ENCODE data around the gene BCAS3. TPM values are rescaled to one million over a fixed set of nuclear protein-coding genes. Genes with fewer than 3 reads are reported as not detected.

Gene BCAS3
- total RNA-seq, 2 experiments from 2014 or later = 13.4 to 14.5 TPM

DNA sequence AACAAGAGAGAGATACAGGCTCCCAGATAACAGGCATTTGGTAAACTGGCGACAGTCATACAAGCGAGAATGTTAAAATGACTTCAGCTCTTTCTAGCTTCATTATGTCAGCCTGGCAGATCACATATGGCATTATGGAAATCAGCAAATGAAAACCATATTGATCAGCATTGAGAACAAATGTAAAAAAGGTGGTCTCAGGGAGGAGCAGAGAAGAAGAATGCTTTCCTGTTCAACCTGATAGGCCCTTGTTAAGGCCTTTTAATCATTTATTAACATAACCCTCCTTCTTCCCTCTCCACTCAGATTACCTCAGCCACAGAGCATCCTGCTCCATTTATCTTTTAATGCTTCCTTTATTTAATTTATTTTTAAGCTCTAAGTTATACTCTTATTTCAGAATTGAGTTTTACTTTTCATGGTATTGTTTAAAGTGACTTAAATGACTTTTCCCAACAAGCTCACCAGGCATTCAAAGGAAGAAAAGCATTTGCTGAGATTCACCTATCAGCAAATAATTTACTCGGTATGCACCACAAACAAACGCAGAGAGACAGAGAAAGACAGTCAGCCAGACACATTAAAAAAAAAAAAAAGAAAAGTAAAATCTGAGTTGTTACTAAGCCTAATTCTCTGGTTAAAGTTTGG lies 478.1 kb downstream of the BCAS3 start:
- BruUV-seq (replicated peaks) = no TSS peak

DNA sequence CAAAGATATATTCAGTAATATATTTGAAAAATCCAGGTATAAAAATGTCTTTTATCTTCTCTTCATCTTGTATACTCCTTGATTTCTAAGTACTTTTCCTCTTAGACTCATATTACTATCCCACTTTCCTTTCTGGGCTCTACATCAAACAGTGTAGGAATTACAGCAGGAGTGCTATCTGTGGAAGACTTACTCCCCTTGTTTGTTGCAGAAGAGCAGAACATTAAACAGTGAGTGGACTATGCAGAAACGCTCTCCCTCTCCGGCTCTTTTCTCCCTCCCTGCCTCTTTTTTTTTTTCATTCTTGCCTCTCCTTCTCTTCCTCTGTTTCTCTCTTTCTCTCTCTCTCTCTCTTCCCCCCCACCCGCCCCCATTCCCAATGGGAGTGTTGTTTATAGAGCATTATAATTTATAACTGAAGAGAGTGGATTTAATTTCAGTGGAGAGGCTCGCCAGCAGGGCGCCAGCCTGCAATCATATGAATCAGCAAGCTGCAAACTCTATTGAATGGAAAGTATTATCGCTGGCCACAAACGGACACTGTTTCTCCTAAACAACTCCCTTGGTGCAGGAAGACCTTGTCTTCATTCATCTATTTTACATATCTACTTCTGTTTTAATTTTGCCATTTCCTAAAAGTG lies 479.7 kb downstream of the BCAS3 start:
- BruUV-seq (replicated peaks) = no TSS peak
- CTCF ChIA-PET (ENCODE audit: unreplicated experiment) = no interaction called here

More for the DNA sequence above, 478.1 kb downstream of the BCAS3 start:
- DNase-seq (ENCODE audit: low spot score) = no peak
- no peak overlapping the region for H2AFZ ChIP-seq (ENCODE audit: low read length)
- no peaks in the 10 kb centered on the region for H3K4me1 ChIP-seq (ENCODE audit: insufficient read depth, low read length, poor library complexity, severe bottlenecking)
- intact Hi-C loops (cut with micrococcal nuclease; ENCODE audit: unreplicated experiment) = no loop called here
- H3K4me3 ChIP-seq (ENCODE audit: low read depth, low read length, poor library complexity, severe bottlenecking) = no peak overlapping the region
- H3K9me3 ChIP-seq (ENCODE audit: low read length) = no peaks in the 10 kb centered on the region
- no peaks in the 10 kb centered on the region for H3K79me2 ChIP-seq (ENCODE audit: insufficient read depth, low read depth, low read length)
- no peaks in the 10 kb centered on the region for H3K9me2 ChIP-seq (ENCODE audit: insufficient read depth, low read length)
- CTCF ChIA-PET (ENCODE audit: unreplicated experiment) = no interaction called here
- TF ChIP-seq EZH2phosphoT487 (IDR thresholded peaks at IDR 0.05; ENCODE audit: borderline replicate concordance, low read depth, low read length) = no peak
- TF ChIP-seq, protein P1, sequence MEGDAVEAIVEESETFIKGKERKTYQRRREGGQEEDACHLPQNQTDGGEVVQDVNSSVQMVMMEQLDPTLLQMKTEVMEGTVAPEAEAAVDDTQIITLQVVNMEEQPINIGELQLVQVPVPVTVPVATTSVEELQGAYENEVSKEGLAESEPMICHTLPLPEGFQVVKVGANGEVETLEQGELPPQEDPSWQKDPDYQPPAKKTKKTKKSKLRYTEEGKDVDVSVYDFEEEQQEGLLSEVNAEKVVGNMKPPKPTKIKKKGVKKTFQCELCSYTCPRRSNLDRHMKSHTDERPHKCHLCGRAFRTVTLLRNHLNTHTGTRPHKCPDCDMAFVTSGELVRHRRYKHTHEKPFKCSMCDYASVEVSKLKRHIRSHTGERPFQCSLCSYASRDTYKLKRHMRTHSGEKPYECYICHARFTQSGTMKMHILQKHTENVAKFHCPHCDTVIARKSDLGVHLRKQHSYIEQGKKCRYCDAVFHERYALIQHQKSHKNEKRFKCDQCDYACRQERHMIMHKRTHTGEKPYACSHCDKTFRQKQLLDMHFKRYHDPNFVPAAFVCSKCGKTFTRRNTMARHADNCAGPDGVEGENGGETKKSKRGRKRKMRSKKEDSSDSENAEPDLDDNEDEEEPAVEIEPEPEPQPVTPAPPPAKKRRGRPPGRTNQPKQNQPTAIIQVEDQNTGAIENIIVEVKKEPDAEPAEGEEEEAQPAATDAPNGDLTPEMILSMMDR (conservative IDR thresholded peaks at IDR 0.05; ENCODE audit: low read length) = no peak
- H3K4me2 ChIP-seq (ENCODE audit: low read length) = no peak overlapping the region
- no peaks in the 10 kb centered on the region for H4K20me1 ChIP-seq (ENCODE audit: insufficient read depth, low read length)
- H3K36me3 ChIP-seq (ENCODE audit: insufficient read depth, low read length) = no peaks in the 10 kb centered on the region
- POLR2A ChIA-PET = interaction anchor here (0.7 kb wide), 1 partner anchor 314 kb away, joined by 3 read pairs; no protein-coding TSS in a partner anchor
- no peak overlapping the region for H3K27ac ChIP-seq (ENCODE audit: low read depth, low read length, poor library complexity, severe bottlenecking)

More for the DNA sequence above, 479.7 kb downstream of the BCAS3 start:
- Histone ChIP-seq H3K4me2 (ENCODE audit: low read length) (no peak overlapping the region), H3K9me3 (ENCODE audit: low read length) (no peaks in the 10 kb centered on the region), H3K4me3 (ENCODE audit: low read depth, low read length, poor library complexity, severe bottlenecking) (no peak overlapping the region), H3K79me2 (ENCODE audit: insufficient read depth, low read depth, low read length) (no peaks in the 10 kb centered on the region), H2AFZ (ENCODE audit: low read length) (no peak overlapping the region), H3K9me2 (ENCODE audit: insufficient read depth, low read length) (no peaks in the 10 kb centered on the region), H3K36me3 (ENCODE audit: insufficient read depth, low read length) (no peaks in the 10 kb centered on the region), H3K4me1 (ENCODE audit: insufficient read depth, low read length, poor library complexity, severe bottlenecking) (no peaks in the 10 kb centered on the region), H4K20me1 (ENCODE audit: insufficient read depth, low read length) (no peaks in the 10 kb centered on the region), H3K27ac (ENCODE audit: low read depth, low read length, poor library complexity, severe bottlenecking) (no peak overlapping the region)
- POLR2A ChIA-PET = interaction anchor here (0.7 to 0.8 kb wide), 2 partner anchors 11 to 61 kb away, joined by 3 read pairs; no protein-coding TSS in a partner anchor
- intact Hi-C loops (cut with micrococcal nuclease; ENCODE audit: unreplicated experiment) = no loop called here
- TF ChIP-seq, protein P1 (conservative IDR thresholded peaks at IDR 0.05; ENCODE audit: low read length) = no peak
- TF ChIP-seq EZH2phosphoT487 (IDR thresholded peaks at IDR 0.05; ENCODE audit: borderline replicate concordance, low read depth, low read length) = no peak
- DNase-seq (ENCODE audit: low spot score) = no peak
